HCT116 (cell line): ENCODE measurements around the gene CIBAR2. TPM values are rescaled to one million over a fixed set of nuclear protein-coding genes. Genes with fewer than 3 reads are reported as not detected.

Source experiments
- ATAC-seq: fragments of 200-7000 bp; cut with Tn5 transposase; 2 replicates; pipeline ENCODE4 v1.9.1; 2020; ENCODE audit warnings: mild to moderate bottlenecking, moderate library complexity
- BruUV-seq: library from RNA; stranded (reverse); fragments of 400-500 nt; replicated peaks from 2 replicates; lab custom pipeline; 2021; lab: Mats Ljungman, UMichigan
- CTCF ChIA-PET: fragments of 300-600 bp; sonication (Branson Sonifier 250); formaldehyde crosslinking; loops from one replicate; lab custom pipeline; 2021; ENCODE audit warnings: antibody characterized with exemption; lab: Charles Lee
- POLR2A ChIA-PET: fragments of 300-600, 350-600 bp; sonication (Branson Sonifier 250); formaldehyde crosslinking; loops from one replicate; lab custom pipeline; 2021; ENCODE audit warnings: antibody characterized with exemption; lab: Charles Lee
- RAD21 ChIA-PET, 2 experiments: fragments of 300-600 bp; sonication (Branson Sonifier 250); formaldehyde crosslinking; loops; one replicate each; lab custom pipeline; 2023; ENCODE audit warnings: low total read pairs in 2 of 2; ENCODE audit not compliant: uncharacterized antibody in 2 of 2, unreplicated experiment in 2 of 2, low non-redundant PET in 1 of 2; lab: Charles Lee
- DNase-seq: peaks from one replicate; pipeline ENCODE4 v3.0.0-alpha.2; 2010; ENCODE audit warnings: low read depth, low spot score
- H2AFZ ChIP-seq: fragments of 200-600 bp; shearing (Covaris generic), sonication (generic); 2 replicates; pipeline ENCODE4 v1.6.1; 2017; ENCODE audit warnings: low read depth, mixed run types, mixed read lengths, antibody characterized with exemption, low read length; ENCODE audit not compliant: poor library complexity, severe bottlenecking
- H3K27ac ChIP-seq: 2 replicates; pipeline ENCODE4 v1.5.1; 2012; ENCODE audit warnings: low read depth, low read length
- H3K27me3 ChIP-seq: fragments of 200-600 bp; sonication (generic); 2 replicates; pipeline ENCODE4 v1.6.1; 2016; ENCODE audit warnings: mixed run types, low read length, mixed read lengths; ENCODE audit not compliant: insufficient read depth
- H3K36me3 ChIP-seq, 2 experiments: fragments of 200-500 bp in 1 of 2; fragments of 200-600 bp in 1 of 2; sonication (Bioruptor generic) in 1 of 2; sonication (generic) in 1 of 2; 2 replicates each; pipeline versions ENCODE4 v1.5.1 to v1.6.1; 2014 to 2016; ENCODE audit warnings: low read length in 2 of 2, inconsistent platforms in 1 of 2, mixed read lengths in 1 of 2, mixed run types in 1 of 2; ENCODE audit not compliant: insufficient read depth in 2 of 2, control insufficient read depth in 1 of 2
- H3K4me1 ChIP-seq, 2 experiments: fragments of 200-600 bp in 1 of 2; sonication (generic) in 1 of 2; 2 replicates each; pipeline versions ENCODE4 v1.5.1 to v1.6.1; 2012 to 2017; ENCODE audit warnings: low read length in 2 of 2, inconsistent platforms in 1 of 2, mild to moderate bottlenecking in 1 of 2, mixed read lengths in 1 of 2, mixed run types in 1 of 2, moderate library complexity in 1 of 2; ENCODE audit not compliant: insufficient read depth in 2 of 2, control insufficient read depth in 1 of 2
- H3K4me2 ChIP-seq: fragments of 200-600 bp; sonication (generic); 2 replicates; pipeline ENCODE4 v1.6.1; 2017; ENCODE audit warnings: mixed run types, low read length, mixed read lengths
- H3K4me3 ChIP-seq, 2 experiments: fragments of 200-600 bp in 1 of 2; sonication (generic) in 1 of 2; replicated peaks in 1 of 2; 2 replicates each; pipeline ENCODE4 v1.5.1; 2011 to 2016; ENCODE audit warnings: low read length in 2 of 2, control low read depth in 1 of 2, low read depth in 1 of 2, mild to moderate bottlenecking in 1 of 2, mixed read lengths in 1 of 2, mixed run types in 1 of 2
- H3K79me2 ChIP-seq: fragments of 200-600 bp; sonication (generic); 2 replicates; pipeline ENCODE4 v1.6.1; 2017; ENCODE audit warnings: mild to moderate bottlenecking, mixed run types, low read length, moderate library complexity, mixed read lengths; ENCODE audit not compliant: insufficient read depth
- H3K9ac ChIP-seq: fragments of 200-600 bp; sonication (generic); 2 replicates; pipeline ENCODE4 v1.6.1; 2016; ENCODE audit warnings: low read length, mixed read lengths
- H3K9me2 ChIP-seq: fragments of 200-600 bp; sonication (generic), shearing (Covaris generic); 2 replicates; pipeline ENCODE4 v1.6.1; 2017; ENCODE audit warnings: mixed run types, mild to moderate bottlenecking, moderate library complexity; ENCODE audit not compliant: insufficient read depth
- H3K9me3 ChIP-seq, 2 experiments: fragments of 200-500 bp in 1 of 2; fragments of 200-600 bp in 1 of 2; sonication (Bioruptor generic) in 1 of 2; sonication (generic) in 1 of 2; 2 replicates each; pipeline ENCODE4 v1.6.1; 2014 to 2017; ENCODE audit warnings: low read length in 2 of 2, mixed read lengths in 2 of 2, inconsistent platforms in 1 of 2, low read depth in 1 of 2, mild to moderate bottlenecking in 1 of 2, mixed run types in 1 of 2, moderate library complexity in 1 of 2; ENCODE audit not compliant: control insufficient read depth in 1 of 2, insufficient read depth in 1 of 2
- H4K20me1 ChIP-seq: fragments of 200-600 bp; sonication (generic), shearing (Covaris generic); 2 replicates; pipeline ENCODE4 v1.6.1; 2017; ENCODE audit warnings: mixed run types, mild to moderate bottlenecking, moderate library complexity; ENCODE audit not compliant: insufficient read depth
- ATF3 ChIP-seq: IDR thresholded peaks from 2 replicates; pipeline ENCODE4 v1.6.1; 2012
- CEBPB ChIP-seq: IDR thresholded peaks from 2 replicates; pipeline ENCODE4 v1.6.1; 2012; ENCODE audit warnings: low read depth
- EGR1 ChIP-seq: IDR thresholded peaks from 2 replicates; pipeline ENCODE4 v1.6.1; 2012; ENCODE audit warnings: low read depth
- ELF1 ChIP-seq: IDR thresholded peaks from 2 replicates; pipeline ENCODE4 v1.6.1; 2012; ENCODE audit warnings: low read depth, borderline replicate concordance
- EZH2 ChIP-seq: fragments of 200-600 bp; sonication (generic); IDR thresholded peaks from 2 replicates; pipeline ENCODE4 v1.6.1; 2017; ENCODE audit warnings: antibody characterized with exemption, mixed run types
- EZH2phosphoT487 ChIP-seq: fragments of 200-600 bp; IDR thresholded peaks from 2 replicates; pipeline ENCODE4 v1.6.1; 2018; ENCODE audit warnings: antibody characterized with exemption, borderline replicate concordance
- FOSL1 ChIP-seq: IDR thresholded peaks from 2 replicates; pipeline ENCODE4 v1.6.1; 2012; ENCODE audit warnings: low read depth
- JUND ChIP-seq: IDR thresholded peaks from 2 replicates; pipeline ENCODE4 v1.6.1; 2012
- RAD21 ChIP-seq: IDR thresholded peaks from 2 replicates; pipeline ENCODE4 v1.6.1; 2012; ENCODE audit warnings: low read depth, mild to moderate bottlenecking
- REST ChIP-seq: IDR thresholded peaks from 2 replicates; pipeline ENCODE4 v1.6.1; 2012; ENCODE audit warnings: low read depth
- SIN3A ChIP-seq: IDR thresholded peaks from 2 replicates; pipeline ENCODE4 v1.6.1; 2012; ENCODE audit warnings: low read depth
- SP1 ChIP-seq: IDR thresholded peaks from 2 replicates; pipeline ENCODE4 v1.6.1; 2012; ENCODE audit warnings: low read depth
- SRF ChIP-seq: IDR thresholded peaks from 2 replicates; pipeline ENCODE4 v1.6.1; 2012; ENCODE audit warnings: low read depth
- TCF7L2 ChIP-seq: IDR thresholded peaks from 2 replicates; pipeline ENCODE4 v1.7.0; 2011; ENCODE audit warnings: borderline replicate concordance, inconsistent platforms; ENCODE audit not compliant: insufficient read depth, insufficient read length; ENCODE audit errors: extremely low read depth
- YY1 ChIP-seq: IDR thresholded peaks from 2 replicates; pipeline ENCODE4 v1.6.1; 2011; ENCODE audit warnings: low read length, low read depth, moderate library complexity, mild to moderate bottlenecking; ENCODE audit not compliant: insufficient replicate concordance; ENCODE audit errors: extremely low read depth
- ZFX ChIP-seq: fragments of 450-650 bp; IDR thresholded peaks from 2 replicates; pipeline ENCODE4 v1.6.1; 2017
- ZNF274 ChIP-seq: fragments of 200-500 bp; sonication (Bioruptor generic); IDR thresholded peaks from 2 replicates; pipeline ENCODE4 v1.6.1; 2014; ENCODE audit warnings: mild to moderate bottlenecking, low read depth, low read length, inconsistent platforms
- intact Hi-C: fragments of 100-400 bp; cut with micrococcal nuclease; formaldehyde crosslinking; loops from 2 replicates; pipeline ENCODE4 v1.10.0; 2022
- total RNA-seq: library from RNA; stranded (reverse); gene quantifications from one replicate; pipeline ENCODE4 v1.2.1, GENCODE V29; 2021; ENCODE audit not compliant: unreplicated experiment

Gene CIBAR2
- total RNA-seq, 1 experiment from 2014 or later = 0.27 TPM

- Histone ChIP-seq H3K9me2 (no peaks in the 10 kb centered on the region), H3K9ac (no peak overlapping the region), H3K27ac (no peak overlapping the region), H4K20me1 (no peaks in the 10 kb centered on the region), H3K27me3 (no peaks in the 10 kb centered on the region), H3K36me3 (no peaks in the 10 kb centered on the region), H3K4me1 (no peaks in the 10 kb centered on the region), H3K4me2 (no peak overlapping the region), H2AFZ (no peak overlapping the region), H3K4me3 (no peak overlapping the region), H3K9me3 (no peaks in the 10 kb centered on the region), H3K79me2 (no peaks in the 10 kb centered on the region)
- POLR2A ChIA-PET = no interaction called here
- BruUV-seq = no TSS peak
- no peak for TF ChIP-seq RAD21
- TF ChIP-seq YY1 = no peak
- no peak for TF ChIP-seq ATF3
- TF ChIP-seq SRF = no peak
- TF ChIP-seq CEBPB = no peak
- TF ChIP-seq FOSL1 = no peak
- TF ChIP-seq ZNF274 = no peak
- TF ChIP-seq TCF7L2 = no peak
- TF ChIP-seq JUND = no peak
- TF ChIP-seq REST = no peak
- TF ChIP-seq SP1 = no peak
- TF ChIP-seq SIN3A = no peak
- TF ChIP-seq ZFX = no peak
- no peak for TF ChIP-seq ELF1
- TF ChIP-seq EZH2phosphoT487 = no peak
- no peak for TF ChIP-seq EZH2
- no peak for TF ChIP-seq EGR1
- intact Hi-C loops = no loop called here
- ATAC-seq = no peak
- no peak for DNase-seq
- RAD21 ChIA-PET = no interaction called here
- CTCF ChIA-PET = no interaction called here
These were observed 62.5 kb downstream of the CIBAR2 start for GRCh38 chr16:85049706-85050305.
